ENCODE results near the gene FUT3.

DNA sequence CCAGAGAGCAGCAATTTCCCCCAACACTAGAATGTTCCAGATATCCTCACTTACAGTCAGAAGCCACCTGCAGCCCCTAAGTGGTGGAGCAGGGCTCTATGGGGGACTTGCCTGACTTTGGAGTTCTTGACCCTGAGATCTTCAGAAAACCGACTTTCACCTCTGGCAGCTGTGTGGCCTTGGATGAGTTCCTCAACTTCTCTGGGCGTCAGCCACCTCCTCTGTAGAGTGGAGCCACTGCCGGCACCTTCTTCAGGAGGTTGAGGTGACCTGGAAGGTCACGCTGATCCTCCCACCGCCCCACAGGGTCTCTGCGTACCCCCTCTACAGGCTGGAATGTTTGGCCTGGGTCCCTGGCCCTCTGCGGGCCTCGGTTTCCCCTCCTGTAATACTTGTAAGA, 26.2 kb upstream of the FUT3 start:
- TF ChIP-seq MTA3 (IDR thresholded peaks at IDR 0.05; ENCODE audit: borderline replicate concordance) (no peak), ZNF3 (CRISPR knock-in tag; IDR thresholded peaks at IDR 0.05) (no peak), POLR2H (tag; IDR thresholded peaks at IDR 0.05; ENCODE audit: low read depth) (no peak), NBN (IDR thresholded peaks at IDR 0.05; ENCODE audit: low read depth) (no peak), TAF1 (IDR thresholded peaks at IDR 0.05; ENCODE audit: control insufficient read depth, extremely low read depth, insufficient read depth, low read length, severe bottlenecking) (no peak), NCOA6 (IDR thresholded peaks at IDR 0.05) (no peak), BRD4 (IDR thresholded peaks at IDR 0.05) (no peak), E2F1 (CRISPR knock-in tag; IDR thresholded peaks at IDR 0.05) (no peak), ZBTB33 (CRISPR knock-in tag; IDR thresholded peaks at IDR 0.05) (no peak), CTCF (IDR thresholded peaks at IDR 0.05 in 2 of 3, conservative IDR thresholded peaks at IDR 0.05 in 1 of 3; ENCODE audit: insufficient read depth in 2 of 3, low read depth in 1 of 3, low read length in 3 of 3) (no peak), ZNF133 (CRISPR knock-in tag; IDR thresholded peaks at IDR 0.05) (no peak), EZH2 (IDR thresholded peaks at IDR 0.05; ENCODE audit: borderline replicate concordance, low read depth, low read length) (no peak), POLR2AphosphoS5 (IDR thresholded peaks at IDR 0.05; ENCODE audit: control insufficient read depth, insufficient read depth, low read depth, low read length) (no peak)
- TF ChIP-seq, protein P1, sequence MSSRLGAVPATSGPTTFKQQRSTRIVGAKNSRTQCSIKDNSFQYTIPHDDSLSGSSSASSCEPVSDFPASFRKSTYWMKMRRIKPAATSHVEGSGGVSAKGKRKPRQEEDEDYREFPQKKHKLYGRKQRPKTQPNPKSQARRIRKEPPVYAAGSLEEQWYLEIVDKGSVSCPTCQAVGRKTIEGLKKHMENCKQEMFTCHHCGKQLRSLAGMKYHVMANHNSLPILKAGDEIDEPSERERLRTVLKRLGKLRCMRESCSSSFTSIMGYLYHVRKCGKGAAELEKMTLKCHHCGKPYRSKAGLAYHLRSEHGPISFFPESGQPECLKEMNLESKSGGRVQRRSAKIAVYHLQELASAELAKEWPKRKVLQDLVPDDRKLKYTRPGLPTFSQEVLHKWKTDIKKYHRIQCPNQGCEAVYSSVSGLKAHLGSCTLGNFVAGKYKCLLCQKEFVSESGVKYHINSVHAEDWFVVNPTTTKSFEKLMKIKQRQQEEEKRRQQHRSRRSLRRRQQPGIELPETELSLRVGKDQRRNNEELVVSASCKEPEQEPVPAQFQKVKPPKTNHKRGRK (tag; IDR thresholded peaks at IDR 0.05): no peak

All from K562 (cell line).